ENCODE results near the gene NTSR1. TPM values are rescaled to one million over a fixed set of nuclear protein-coding genes. Genes with fewer than 3 reads are reported as not detected.

Gene NTSR1
- total and polyA plus RNA-seq, 2 of the 8 experiments (the other 6 are each of a cell fraction or from before 2014, with no cell fraction given), result 0.53 to 0.89 TPM

Other genes with a start within 250 kb of the NTSR1 start
- gene GATA5, start 232.8 kb upstream of the NTSR1 start, total RNA-seq (2021; fragmentation: NEBNext Ultra II Directional; extraction: Animal tissue kit (Norgen Biotek cat#: 25700)), result 0.11 and 0.15 TPM in 2 replicates
- gene GATA5, start 232.8 kb upstream of the NTSR1 start, polyA plus RNA-seq (2011; rRNA removed), result 0.08 TPM in 2 replicates
- 18.2 and 18.5 TPM in 2 replicates for gene SLCO4A1, start 66.3 kb upstream of the NTSR1 start, total RNA-seq (2021; fragmentation: NEBNext Ultra II Directional; extraction: Animal tissue kit (Norgen Biotek cat#: 25700))
- gene SLCO4A1, start 66.3 kb upstream of the NTSR1 start, polyA plus RNA-seq (2011; rRNA removed), result 10.5 and 13.3 TPM in 2 replicates
- gene MRGBP, start 87.6 kb downstream of the NTSR1 start, total RNA-seq (2021; fragmentation: NEBNext Ultra II Directional; extraction: Animal tissue kit (Norgen Biotek cat#: 25700)), result 16.8 and 18.7 TPM in 2 replicates
- gene MRGBP, start 87.6 kb downstream of the NTSR1 start, polyA plus RNA-seq (2011; rRNA removed), result 15.0 and 16.7 TPM in 2 replicates
- 25.1 and 25.8 TPM in 2 replicates for gene OGFR, start 96.0 kb downstream of the NTSR1 start, total RNA-seq (2021; fragmentation: NEBNext Ultra II Directional; extraction: Animal tissue kit (Norgen Biotek cat#: 25700))
- gene OGFR, start 96.0 kb downstream of the NTSR1 start, polyA plus RNA-seq (2011; rRNA removed), result 13.9 and 26.7 TPM in 2 replicates
- gene COL9A3, start 108.2 kb downstream of the NTSR1 start, total RNA-seq (2021; fragmentation: NEBNext Ultra II Directional; extraction: Animal tissue kit (Norgen Biotek cat#: 25700)), result 76.0 and 80.1 TPM in 2 replicates
- 21.7 and 39.7 TPM in 2 replicates for gene COL9A3, start 108.2 kb downstream of the NTSR1 start, polyA plus RNA-seq (2011; rRNA removed)
- 15.0 and 15.6 TPM in 2 replicates for gene TCFL5, start 153.0 kb downstream of the NTSR1 start, total RNA-seq (2021; fragmentation: NEBNext Ultra II Directional; extraction: Animal tissue kit (Norgen Biotek cat#: 25700))
- gene TCFL5, start 153.0 kb downstream of the NTSR1 start, polyA plus RNA-seq (2011; rRNA removed), result 4.4 and 6.2 TPM in 2 replicates
- 82.8 and 83.2 TPM in 2 replicates for gene DIDO1, start 217.7 kb downstream of the NTSR1 start, total RNA-seq (2021; fragmentation: NEBNext Ultra II Directional; extraction: Animal tissue kit (Norgen Biotek cat#: 25700))
- gene DIDO1, start 217.7 kb downstream of the NTSR1 start, polyA plus RNA-seq (2011; rRNA removed), result 53.6 and 58.8 TPM in 2 replicates
- 72.9 and 73.1 TPM in 2 replicates for gene GID8, start 229.3 kb downstream of the NTSR1 start, total RNA-seq (2021; fragmentation: NEBNext Ultra II Directional; extraction: Animal tissue kit (Norgen Biotek cat#: 25700))
- 39.7 and 40.7 TPM in 2 replicates for gene GID8, start 229.3 kb downstream of the NTSR1 start, polyA plus RNA-seq (2011; rRNA removed)
- 31.1 and 35.2 TPM in 2 replicates for gene SLC17A9, start 243.9 kb downstream of the NTSR1 start, total RNA-seq (2021; fragmentation: NEBNext Ultra II Directional; extraction: Animal tissue kit (Norgen Biotek cat#: 25700))
- 23.5 and 39.6 TPM in 2 replicates for gene SLC17A9, start 243.9 kb downstream of the NTSR1 start, polyA plus RNA-seq (2011; rRNA removed)